Uterus (tissue), 2 donors: ENCODE results near the gene RAB40C.

ENCODE experiments used
- POLR2A ChIP-seq, 2 donors: fragments of 450-650 bp; IDR thresholded peaks; one replicate each; pipeline ENCODE4 v1.6.1; 2016; ENCODE audit warnings: antibody characterized with exemption in 2 of 2, mild to moderate bottlenecking in 1 of 2, moderate library complexity in 1 of 2
- TF ChIP-seq, protein P1 (sequence below), 4 experiments: fragments of 200-600 bp in 2 of 4; fragments of 450-650 bp in 2 of 4; sonication (generic) in 2 of 4; IDR thresholded peaks; one replicate each; pipeline ENCODE4 v1.5.1; 2016 to 2019; ENCODE audit warnings: antibody characterized with exemption in 4 of 4, mild to moderate bottlenecking in 2 of 4, moderate library complexity in 1 of 4

DNA sequence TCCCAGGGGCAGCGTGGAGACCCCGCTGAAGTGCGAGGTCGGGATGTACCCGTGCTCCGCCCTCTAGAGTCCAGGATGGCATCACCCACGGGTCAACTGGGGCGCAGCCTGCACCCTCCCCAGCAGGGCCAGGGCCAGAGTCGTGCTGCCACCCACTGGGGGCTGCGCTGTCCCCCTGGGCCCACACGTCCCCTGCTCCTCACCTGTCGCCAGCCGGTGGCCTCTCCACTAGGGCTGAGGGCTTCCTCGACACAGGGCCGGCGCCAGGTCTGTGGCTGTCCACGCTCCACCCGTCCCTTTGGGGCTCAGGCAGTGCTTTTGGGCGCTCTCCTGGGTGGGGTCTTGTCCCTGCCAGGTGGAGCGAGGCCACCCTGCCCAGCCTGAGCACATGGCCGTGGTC is 41.3 kb upstream of the RAB40C start:
- TF ChIP-seq, protein P1, sequence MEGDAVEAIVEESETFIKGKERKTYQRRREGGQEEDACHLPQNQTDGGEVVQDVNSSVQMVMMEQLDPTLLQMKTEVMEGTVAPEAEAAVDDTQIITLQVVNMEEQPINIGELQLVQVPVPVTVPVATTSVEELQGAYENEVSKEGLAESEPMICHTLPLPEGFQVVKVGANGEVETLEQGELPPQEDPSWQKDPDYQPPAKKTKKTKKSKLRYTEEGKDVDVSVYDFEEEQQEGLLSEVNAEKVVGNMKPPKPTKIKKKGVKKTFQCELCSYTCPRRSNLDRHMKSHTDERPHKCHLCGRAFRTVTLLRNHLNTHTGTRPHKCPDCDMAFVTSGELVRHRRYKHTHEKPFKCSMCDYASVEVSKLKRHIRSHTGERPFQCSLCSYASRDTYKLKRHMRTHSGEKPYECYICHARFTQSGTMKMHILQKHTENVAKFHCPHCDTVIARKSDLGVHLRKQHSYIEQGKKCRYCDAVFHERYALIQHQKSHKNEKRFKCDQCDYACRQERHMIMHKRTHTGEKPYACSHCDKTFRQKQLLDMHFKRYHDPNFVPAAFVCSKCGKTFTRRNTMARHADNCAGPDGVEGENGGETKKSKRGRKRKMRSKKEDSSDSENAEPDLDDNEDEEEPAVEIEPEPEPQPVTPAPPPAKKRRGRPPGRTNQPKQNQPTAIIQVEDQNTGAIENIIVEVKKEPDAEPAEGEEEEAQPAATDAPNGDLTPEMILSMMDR (IDR thresholded peaks at IDR 0.05), result no peak
- TF ChIP-seq POLR2A (IDR thresholded peaks at IDR 0.05), result no peak
